ENCODE results near the gene CLCA2.

Gene CLCA2

GRCh38 chr1:86419277-86419903, 4.6 kb upstream of the CLCA2 start:
- H3K4me3 ChIP-seq (ENCODE audit: low read depth, low read length): no peak overlapping the region
- peak; percentile 49 for TF ChIP-seq CTCF (IDR thresholded peaks at IDR 0.05; ENCODE audit: insufficient read depth, low read length, missing control alignments)
- DNase-seq (ENCODE audit: low read depth, low spot score): no peak
- ChIA-PET POLR2A (no interaction called here), CTCF (interaction anchor here (0.9 to 1.3 kb wide), 4 partner anchors 54 to 88 kb away, joined by 3 to 4 read pairs (median 4); no protein-coding TSS in a partner anchor)

- no peak for DNase-seq (ENCODE audit: low read depth, low spot score)
- POLR2A ChIA-PET: no interaction called here
- no peak for TF ChIP-seq CTCF (IDR thresholded peaks at IDR 0.05; ENCODE audit: insufficient read depth, low read length, missing control alignments)
- no peak overlapping the region for H3K4me3 ChIP-seq (ENCODE audit: low read depth, low read length)
- CTCF ChIA-PET: interaction anchor here (0.8 kb wide), 1 partner anchor 52 kb away, joined by 3 read pairs; no protein-coding TSS in a partner anchor
Measured at GRCh38 chr1:86421601-86422280, 2.2 kb upstream of the CLCA2 start.

GRCh38 chr1:86423473-86423872, 498 bp upstream of the CLCA2 start:
- DNase-seq (ENCODE audit: low read depth, low spot score): no peak
- CTCF ChIA-PET: interaction anchor here (0.7 to 1.2 kb wide), 2 partner anchors 13 to 77 kb away, joined by 3 read pairs; no protein-coding TSS in a partner anchor
- POLR2A ChIA-PET: no interaction called here
- no peak for TF ChIP-seq CTCF (IDR thresholded peaks at IDR 0.05; ENCODE audit: insufficient read depth, low read length, missing control alignments)
- no peak overlapping the region for H3K4me3 ChIP-seq (ENCODE audit: low read depth, low read length)

- ChIA-PET POLR2A (no interaction called here), CTCF (interaction anchor here (1.0 to 3.0 kb wide), 5 partner anchors 9 to 71 kb away, joined by 3 to 21 read pairs (median 3); no protein-coding TSS in a partner anchor)
- no peak for TF ChIP-seq CTCF (IDR thresholded peaks at IDR 0.05; ENCODE audit: insufficient read depth, low read length, missing control alignments)
- no peak overlapping the region for H3K4me3 ChIP-seq (ENCODE audit: low read depth, low read length)
- DNase-seq (ENCODE audit: low read depth, low spot score): no peak
Measured at GRCh38 chr1:86429122-86429725, 5.3 kb downstream of the CLCA2 start.

GRCh38 chr1:86429835-86430234, 5.9 kb downstream of the CLCA2 start:
- POLR2A ChIA-PET: interaction anchor here (0.9 kb wide), 1 partner anchor 34 kb away, joined by 3 read pairs; the partner anchor contains the start of gene ODF2L
- DNase-seq (ENCODE audit: low read depth, low spot score): peak; percentile 84
- TF ChIP-seq CTCF (IDR thresholded peaks at IDR 0.05; ENCODE audit: insufficient read depth, low read length, missing control alignments): no peak
- CTCF ChIA-PET: interaction anchor here (0.8 to 3.0 kb wide), 8 partner anchors 9 to 275 kb away, joined by 3 to 21 read pairs (median 4); partner anchors contain the start of gene SH3GLB1
- H3K4me3 ChIP-seq (ENCODE audit: low read depth, low read length): no peak overlapping the region

- ChIA-PET POLR2A (interaction anchor here (0.6 to 0.9 kb wide), 2 partner anchors 34 to 74 kb away, joined by 3 read pairs; partner anchors contain the start of gene ODF2L), CTCF (interaction anchor here (0.6 to 3.0 kb wide), 10 partner anchors 10 to 274 kb away, joined by 3 to 21 read pairs (median 4); partner anchors contain the start of gene SH3GLB1)
- no peak for DNase-seq (ENCODE audit: low read depth, low spot score)
- H3K4me3 ChIP-seq (ENCODE audit: low read depth, low read length): no peak overlapping the region
- TF ChIP-seq CTCF (IDR thresholded peaks at IDR 0.05; ENCODE audit: insufficient read depth, low read length, missing control alignments): no peak
Measured at GRCh38 chr1:86430376-86430775, 6.4 kb downstream of the CLCA2 start.

Measured in AG04449 (cell line).